Thyroid gland (tissue), 4 donors: ENCODE data around the gene GUK1.

Experiments used
- CTCF ChIP-seq, 6 experiments: fragments of 200-600 bp in 3 of 6; fragments of 450-650 bp in 3 of 6; sonication (generic) in 3 of 6; IDR thresholded peaks; one replicate each; pipeline ENCODE4 v1.5.1; 2016 to 2019; ENCODE audit warnings: antibody characterized with exemption in 6 of 6, mild to moderate bottlenecking in 2 of 6, inconsistent platforms in 1 of 6, moderate library complexity in 1 of 6
- POLR2A ChIP-seq, 2 donors: fragments of 450-650 bp; IDR thresholded peaks; one replicate each; pipeline ENCODE4 v1.6.1; 2017; ENCODE audit warnings: antibody characterized with exemption in 2 of 2, mild to moderate bottlenecking in 2 of 2, moderate library complexity in 1 of 2

GRCh38 chr1:228146417-228147150, 6.5 kb downstream of the GUK1 start:
- TF ChIP-seq CTCF (IDR thresholded peaks at IDR 0.05) (no peak), POLR2A (IDR thresholded peaks at IDR 0.05) (no peak)
